Choroid plexus epithelial cell (primary cell): ENCODE measurements around the gene TRIOBP.
"Not testable (repeated sequence)": the region's sequence is repeated elsewhere in the genome, so short reads cannot be mapped to it uniquely, and the experiment has no call there.

Source experiments
- DNase-seq: peaks from one replicate; pipeline ENCODE4 v3.0.0-alpha.2; 2010; ENCODE audit warnings: low read depth
- H3K4me3 ChIP-seq: 2 replicates; pipeline ENCODE4 v1.5.1; 2011; ENCODE audit warnings: low read depth, mild to moderate bottlenecking, control low read depth, low read length, moderate library complexity
- TF ChIP-seq, protein P1 (sequence below): conservative IDR thresholded peaks from 2 replicates; pipeline ENCODE4 v1.5.1; 2011; ENCODE audit warnings: low read depth, mild to moderate bottlenecking, control low read depth, inconsistent platforms, low read length, moderate library complexity

Gene TRIOBP

DNA sequence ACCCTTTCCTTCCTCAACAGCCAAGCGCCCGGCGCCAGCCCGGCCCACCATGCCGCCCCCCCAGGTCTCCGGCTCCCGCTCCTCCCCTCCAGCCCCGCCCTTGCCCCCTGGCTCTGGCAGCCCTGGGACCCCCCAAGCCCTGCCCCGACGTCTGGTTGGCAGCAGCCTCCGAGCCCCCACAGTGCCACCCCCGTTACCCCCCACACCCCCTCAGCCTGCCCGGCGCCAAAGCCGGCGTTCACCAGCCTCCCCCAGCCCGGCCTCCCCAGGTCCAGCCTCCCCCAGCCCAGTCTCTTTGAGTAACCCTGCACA, 41.6 kb upstream of the TRIOBP start:
- TF ChIP-seq, protein P1, sequence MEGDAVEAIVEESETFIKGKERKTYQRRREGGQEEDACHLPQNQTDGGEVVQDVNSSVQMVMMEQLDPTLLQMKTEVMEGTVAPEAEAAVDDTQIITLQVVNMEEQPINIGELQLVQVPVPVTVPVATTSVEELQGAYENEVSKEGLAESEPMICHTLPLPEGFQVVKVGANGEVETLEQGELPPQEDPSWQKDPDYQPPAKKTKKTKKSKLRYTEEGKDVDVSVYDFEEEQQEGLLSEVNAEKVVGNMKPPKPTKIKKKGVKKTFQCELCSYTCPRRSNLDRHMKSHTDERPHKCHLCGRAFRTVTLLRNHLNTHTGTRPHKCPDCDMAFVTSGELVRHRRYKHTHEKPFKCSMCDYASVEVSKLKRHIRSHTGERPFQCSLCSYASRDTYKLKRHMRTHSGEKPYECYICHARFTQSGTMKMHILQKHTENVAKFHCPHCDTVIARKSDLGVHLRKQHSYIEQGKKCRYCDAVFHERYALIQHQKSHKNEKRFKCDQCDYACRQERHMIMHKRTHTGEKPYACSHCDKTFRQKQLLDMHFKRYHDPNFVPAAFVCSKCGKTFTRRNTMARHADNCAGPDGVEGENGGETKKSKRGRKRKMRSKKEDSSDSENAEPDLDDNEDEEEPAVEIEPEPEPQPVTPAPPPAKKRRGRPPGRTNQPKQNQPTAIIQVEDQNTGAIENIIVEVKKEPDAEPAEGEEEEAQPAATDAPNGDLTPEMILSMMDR, result no peak
- no peak overlapping the region for H3K4me3 ChIP-seq
- no peak for DNase-seq

DNA sequence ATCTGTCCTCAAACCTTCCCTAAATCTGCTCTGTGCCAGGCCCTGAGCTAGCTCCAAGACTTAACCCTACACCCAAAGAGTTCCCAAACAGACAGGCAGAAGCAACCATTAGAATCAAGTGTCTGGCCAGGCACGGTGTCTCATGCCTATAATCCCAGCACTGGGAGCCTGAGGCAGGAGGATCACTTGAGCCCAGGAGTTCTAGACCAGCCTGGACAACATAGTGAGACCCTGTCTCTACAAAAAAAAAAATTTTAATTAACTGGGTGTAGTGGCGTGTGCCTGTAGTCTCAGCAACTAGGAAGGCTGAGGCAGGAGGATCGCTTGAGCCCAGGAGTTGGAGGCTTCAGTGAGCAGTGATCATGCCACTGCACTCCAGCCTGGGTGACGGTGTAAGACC, 40.3 kb upstream of the TRIOBP start:
- not testable (repeated sequence) for DNase-seq, H3K4me3 ChIP-seq

DNA sequence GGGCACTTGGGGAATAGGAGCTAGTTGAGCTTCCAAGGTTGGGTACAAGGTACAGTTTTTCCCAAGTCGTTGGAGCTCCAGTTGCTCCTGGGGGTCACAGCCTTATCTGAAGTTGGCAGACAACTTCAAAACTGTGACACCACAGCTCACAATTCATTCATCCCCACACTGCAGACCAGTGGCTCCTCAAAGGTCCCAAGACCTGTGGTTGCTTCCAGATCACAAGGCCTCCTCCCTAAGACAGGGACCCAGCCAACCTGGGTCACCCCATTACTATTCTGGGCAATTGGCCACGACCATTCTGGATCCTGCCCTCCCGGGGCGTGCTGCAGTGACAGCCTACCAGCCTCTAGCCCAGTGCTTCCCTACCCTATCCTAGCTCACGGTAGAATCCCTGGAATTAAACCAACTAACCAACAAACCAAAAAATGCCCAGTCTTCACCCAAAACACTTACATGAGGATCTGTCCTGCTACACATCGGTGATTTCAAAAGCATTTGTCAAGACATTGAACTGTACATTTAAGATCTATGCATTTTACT, 39.2 kb upstream of the TRIOBP start:
- TF ChIP-seq, protein P1, result no peak

DNA sequence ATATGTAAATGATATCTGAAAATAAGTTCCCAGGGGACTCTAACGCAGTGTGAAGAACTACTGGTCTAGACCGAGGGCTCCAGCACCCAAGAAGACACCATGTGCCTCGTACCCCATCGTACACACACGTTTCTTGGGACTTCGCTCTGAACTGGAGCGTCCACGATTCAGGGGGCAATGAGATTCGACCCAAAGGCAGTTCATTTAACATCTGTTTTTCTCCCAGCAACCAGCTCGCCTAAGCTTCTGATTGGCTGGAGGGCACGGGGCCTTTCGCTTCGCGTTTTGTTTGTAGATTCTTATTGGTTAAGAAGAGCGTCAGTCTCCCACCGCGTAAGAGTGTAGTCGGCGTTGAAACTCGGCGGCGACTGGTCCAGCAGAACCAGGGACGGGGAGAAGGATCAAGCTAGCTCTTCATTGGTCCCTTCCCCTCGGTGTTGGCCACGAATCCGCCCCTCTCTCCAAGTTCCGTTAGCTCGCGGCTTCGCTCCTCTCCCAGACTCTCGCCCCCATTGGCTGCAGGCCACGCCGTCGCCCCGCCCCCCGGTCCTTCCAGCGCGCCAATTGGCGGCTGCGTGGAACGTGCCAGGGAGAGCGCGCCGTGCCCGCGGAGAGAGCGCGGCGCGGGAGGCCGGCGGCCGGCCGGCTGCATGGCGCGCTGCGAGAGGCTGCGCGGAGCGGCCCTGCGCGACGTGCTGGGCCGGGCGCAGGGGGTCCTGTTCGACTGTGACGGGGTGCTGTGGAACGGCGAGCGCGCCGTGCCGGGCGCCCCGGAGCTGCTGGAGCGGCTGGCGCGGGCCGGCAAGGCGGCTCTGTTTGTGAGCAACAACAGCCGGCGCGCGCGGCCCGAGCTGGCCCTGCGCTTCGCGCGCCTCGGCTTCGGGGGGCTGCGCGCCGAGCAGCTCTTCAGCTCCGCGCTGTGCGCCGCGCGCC, 38.4 kb upstream of the TRIOBP start, which contains the start of gene PDXP:
TSS of gene PDXP (plus strand) at position 591 of the 933 bp plus-strand sequence. CDS start at position 651, 60 bp downstream.
- peak within 1 kb of the TSS; percentile 69 for H3K4me3 ChIP-seq
- TF ChIP-seq, protein P1, result no peak
- DNase-seq, result peak; percentile 100

More for the DNA sequence above, 39.2 kb upstream of the TRIOBP start:
- peak overlapping the region; percentile 57 for H3K4me3 ChIP-seq
- DNase-seq, result no peak

DNA sequence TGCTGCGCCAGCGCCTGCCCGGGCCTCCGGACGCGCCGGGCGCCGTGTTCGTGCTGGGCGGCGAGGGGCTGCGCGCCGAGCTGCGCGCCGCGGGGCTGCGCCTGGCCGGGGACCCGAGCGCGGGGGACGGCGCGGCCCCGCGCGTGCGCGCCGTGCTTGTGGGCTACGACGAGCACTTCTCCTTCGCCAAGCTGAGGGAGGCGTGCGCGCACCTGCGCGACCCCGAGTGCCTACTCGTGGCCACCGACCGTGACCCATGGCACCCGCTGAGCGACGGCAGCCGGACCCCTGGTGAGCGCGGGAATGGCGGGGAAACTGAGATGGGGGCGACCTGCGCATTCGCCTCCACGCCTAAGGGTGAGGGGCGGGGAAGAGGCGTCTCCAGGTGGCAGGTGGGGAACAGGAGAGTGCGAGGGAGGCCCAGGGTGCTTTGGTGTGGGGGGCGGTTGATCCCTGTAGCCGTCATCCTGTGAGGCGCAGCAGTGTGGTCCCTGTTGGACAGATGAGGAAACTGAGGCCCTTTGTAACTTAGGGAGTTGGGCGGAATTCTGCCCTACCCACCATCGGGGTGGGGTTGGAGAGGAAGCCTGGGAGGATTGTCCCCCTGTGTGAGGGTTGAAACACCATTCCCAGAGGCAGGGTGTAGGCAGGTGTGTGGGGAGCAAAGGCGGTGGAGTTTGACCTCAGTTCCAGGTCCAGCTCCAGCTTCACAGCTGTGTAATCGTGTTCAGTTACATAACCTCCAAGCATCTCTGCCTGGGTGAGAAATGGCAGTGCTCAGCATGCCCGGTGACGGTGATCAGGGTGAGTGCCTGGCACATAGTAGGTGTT, 37.6 kb upstream of the TRIOBP start:
- no peak for DNase-seq
- TF ChIP-seq, protein P1, result no peak
- peak overlapping the region; percentile 69 for H3K4me3 ChIP-seq

DNA sequence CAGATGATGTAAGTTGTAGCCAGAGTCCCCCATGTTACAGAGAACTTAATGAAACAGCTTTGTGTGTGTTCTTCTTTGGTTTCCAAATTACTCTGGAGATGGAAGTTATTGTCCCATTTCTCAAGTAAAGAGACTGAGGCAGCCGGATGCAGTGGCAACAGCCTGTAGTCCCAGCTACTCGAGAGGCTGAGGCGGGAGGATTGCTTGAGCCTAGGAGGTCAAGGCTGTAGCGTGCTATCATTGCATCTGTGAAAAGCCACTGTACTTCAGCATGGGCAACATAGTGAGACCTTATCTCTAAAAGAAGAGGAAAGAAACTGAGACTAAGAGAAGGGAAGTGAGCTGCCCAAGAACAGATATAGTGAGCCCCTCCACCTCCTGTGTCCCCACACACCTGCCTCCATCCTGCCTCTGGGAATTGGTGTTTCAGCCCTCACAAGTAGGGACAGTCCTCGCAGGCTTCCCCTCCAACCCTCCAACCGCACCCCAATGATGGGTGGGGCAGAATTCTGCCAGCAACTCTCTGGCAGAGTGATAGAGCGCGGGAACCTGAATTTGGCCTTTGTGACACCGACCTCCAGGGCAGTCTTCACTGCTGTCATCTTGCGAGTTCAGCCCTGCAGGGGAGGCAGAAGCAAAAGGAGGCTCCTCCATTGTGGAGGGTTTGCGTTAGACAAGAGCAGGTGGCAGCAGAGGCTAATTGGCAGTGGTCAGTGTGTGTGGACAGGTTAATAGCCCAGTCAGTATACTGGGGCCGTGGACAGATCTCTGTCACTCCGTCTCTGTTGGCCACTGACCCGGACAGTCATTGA, 36.7 kb upstream of the TRIOBP start:
- H3K4me3 ChIP-seq, result peak overlapping the region; percentile 69
- no peak for DNase-seq
- TF ChIP-seq, protein P1, result no peak
